ENCODE measurements around the gene HOXB5.

Gene HOXB5

GRCh38 chr17:48626245-48627117 is 32.9 kb upstream of the HOXB5 start, which contains the start of gene HOXB9:
TSS of gene HOXB9 (minus strand) at chr17:48626358. CDS start at chr17:48626269, 89 bp downstream.
- peak; percentile 45 for DNase-seq (ENCODE audit: low read depth)
- peak within 1 kb of the TSS; percentile 46 for H3K4me3 ChIP-seq (ENCODE audit: low read depth, low read length)
- TF ChIP-seq MAX (IDR thresholded peaks at IDR 0.05; ENCODE audit: low read depth, low read length) (peak; percentile 66), POLR2A (IDR thresholded peaks at IDR 0.05; ENCODE audit: extremely low read depth, insufficient read length) (peak; percentile 41), MYC (IDR thresholded peaks at IDR 0.05; ENCODE audit: low read depth, low read length) (peak; percentile 82; the same call in 1 of the 2 replicates), CTCF (IDR thresholded peaks at IDR 0.05; ENCODE audit: low read depth, low read length) (no peak)

GRCh38 chr17:48625495-48626244 is 32.1 kb upstream of the HOXB5 start:
- TF ChIP-seq MAX (IDR thresholded peaks at IDR 0.05; ENCODE audit: low read depth, low read length) (peak; percentile 69), CTCF (IDR thresholded peaks at IDR 0.05; ENCODE audit: low read depth, low read length) (no peak), MYC (IDR thresholded peaks at IDR 0.05; ENCODE audit: low read depth, low read length) (peak; percentile 73; the same call in 1 of the 2 replicates), POLR2A (IDR thresholded peaks at IDR 0.05; ENCODE audit: extremely low read depth, insufficient read length) (peak; percentile 20)
- DNase-seq (ENCODE audit: low read depth) = peak; percentile 53
- peak overlapping the region; percentile 46 for H3K4me3 ChIP-seq (ENCODE audit: low read depth, low read length)

- TF ChIP-seq POLR2A (IDR thresholded peaks at IDR 0.05; ENCODE audit: extremely low read depth, insufficient read length) = peak; percentile 78
- peak; percentile 39 for TF ChIP-seq MAX (IDR thresholded peaks at IDR 0.05; ENCODE audit: low read depth, low read length)
- TF ChIP-seq CTCF (IDR thresholded peaks at IDR 0.05; ENCODE audit: low read depth, low read length) = no peak
- peak; percentile 67; the same call in 1 of the 2 replicates for TF ChIP-seq MYC (IDR thresholded peaks at IDR 0.05; ENCODE audit: low read depth, low read length)
- DNase-seq (ENCODE audit: low read depth) = peak; percentile 56
- H3K4me3 ChIP-seq (ENCODE audit: low read depth, low read length) = peak overlapping the region; percentile 46
Observed at GRCh38 chr17:48624544-48625494, 31.2 kb upstream of the HOXB5 start.

- no peak for TF ChIP-seq CTCF (IDR thresholded peaks at IDR 0.05; ENCODE audit: low read depth, low read length)
- TF ChIP-seq POLR2A (IDR thresholded peaks at IDR 0.05; ENCODE audit: extremely low read depth, insufficient read length) = no peak
- TF ChIP-seq MYC (IDR thresholded peaks at IDR 0.05; ENCODE audit: low read depth, low read length) = no peak
- TF ChIP-seq MAX (IDR thresholded peaks at IDR 0.05; ENCODE audit: low read depth, low read length) = no peak
- DNase-seq (ENCODE audit: low read depth) = no peak
- H3K4me3 ChIP-seq (ENCODE audit: low read depth, low read length) = no peak overlapping the region
Observed at GRCh38 chr17:48624118-48624517, 30.5 kb upstream of the HOXB5 start.

- TF ChIP-seq CTCF (IDR thresholded peaks at IDR 0.05; ENCODE audit: low read depth, low read length) (no peak), MAX (IDR thresholded peaks at IDR 0.05; ENCODE audit: low read depth, low read length) (no peak), POLR2A (IDR thresholded peaks at IDR 0.05; ENCODE audit: extremely low read depth, insufficient read length) (no peak), MYC (IDR thresholded peaks at IDR 0.05; ENCODE audit: low read depth, low read length) (no peak)
- DNase-seq (ENCODE audit: low read depth) = no peak
- H3K4me3 ChIP-seq (ENCODE audit: low read depth, low read length) = no peak overlapping the region
Observed at GRCh38 chr17:48623583-48623982, 30.0 kb upstream of the HOXB5 start.

Measured in NB4 (cell line).